Esophagus muscularis mucosa (tissue), 3 donors: Measurements from ENCODE around the gene WFDC12.

Experiments used
- CTCF ChIP-seq, 3 experiments: fragments of 200-600 bp in 2 of 3; fragments of 450-650 bp in 1 of 3; sonication (generic) in 2 of 3; IDR thresholded peaks; one replicate each; pipeline ENCODE4 v1.5.1; 2017 to 2019; ENCODE audit warnings: antibody characterized with exemption in 3 of 3, mild to moderate bottlenecking in 2 of 3, moderate library complexity in 1 of 3
- POLR2A ChIP-seq: fragments of 450-650 bp; IDR thresholded peaks from one replicate; pipeline ENCODE4 v1.6.1; 2017; ENCODE audit warnings: antibody characterized with exemption, moderate library complexity, mild to moderate bottlenecking, low read depth

- TF ChIP-seq CTCF (IDR thresholded peaks at IDR 0.05) (no peak), POLR2A (no peak)
Measured at GRCh38 chr20:45085289-45085688, 39.0 kb downstream of the WFDC12 start.
